H9 (cell line): ENCODE results near the gene TMCC2. TPM values are rescaled to one million over a fixed set of nuclear protein-coding genes. Genes with fewer than 3 reads are reported as not detected.
A peak's percentile ranks its signal among the peaks of the same experiment; 100 is the strongest.

Experiments used
- DNase-seq: peaks from one replicate; pipeline ENCODE4 v3.0.0-alpha.2; 2017
- H2AFZ ChIP-seq: one replicate; pipeline ENCODE4 v1.6.1; 2013; ENCODE audit warnings: mild to moderate bottlenecking, low read length, control low read depth, moderate library complexity
- H2AK5ac ChIP-seq: 2 replicates; pipeline ENCODE4 v1.6.1; 2013; ENCODE audit warnings: low read length, control low read depth, mixed read lengths; ENCODE audit not compliant: insufficient read length
- H2BK120ac ChIP-seq: one replicate; pipeline ENCODE4 v1.6.1; 2013; ENCODE audit warnings: low read depth, mild to moderate bottlenecking, low read length, control low read depth, inconsistent platforms; ENCODE audit not compliant: poor library complexity, severe bottlenecking
- H2BK12ac ChIP-seq: 2 replicates; pipeline ENCODE4 v1.6.1; 2013; ENCODE audit warnings: low read length, control low read depth, mixed read lengths, low read depth; ENCODE audit not compliant: insufficient read length
- H2BK15ac ChIP-seq: 2 replicates; pipeline ENCODE4 v1.6.1; 2013; ENCODE audit warnings: low read depth, low read length, control low read depth
- H2BK20ac ChIP-seq: one replicate; pipeline ENCODE4 v1.6.1; 2013; ENCODE audit warnings: low read depth, mild to moderate bottlenecking, low read length, control low read depth, inconsistent platforms; ENCODE audit not compliant: poor library complexity, severe bottlenecking
- H2BK5ac ChIP-seq: 2 replicates; pipeline ENCODE4 v1.6.1; 2013; ENCODE audit warnings: low read length, control low read depth, mixed read lengths; ENCODE audit not compliant: insufficient read length
- H3K14ac ChIP-seq: 2 replicates; pipeline ENCODE4 v1.6.1; 2013; ENCODE audit warnings: low read length, control low read depth; ENCODE audit not compliant: insufficient read depth
- H3K18ac ChIP-seq: 2 replicates; pipeline ENCODE4 v1.6.1; 2013; ENCODE audit warnings: low read depth, mild to moderate bottlenecking, mixed read lengths, low read length, control low read depth; ENCODE audit not compliant: insufficient read length
- H3K23ac ChIP-seq: 2 replicates; pipeline ENCODE4 v1.6.1; 2013; ENCODE audit warnings: low read length, control low read depth, mixed read lengths, low read depth; ENCODE audit not compliant: insufficient read length
- H3K23me2 ChIP-seq: 2 replicates; pipeline ENCODE4 v1.6.1; 2013; ENCODE audit warnings: low read depth, mild to moderate bottlenecking, mixed read lengths, low read length, control low read depth; ENCODE audit not compliant: insufficient read length, poor library complexity, severe bottlenecking
- H3K27ac ChIP-seq: 2 replicates; pipeline ENCODE4 v1.5.1; 2013; ENCODE audit warnings: low read length, control low read depth, mixed read lengths, low read depth; ENCODE audit not compliant: insufficient read length
- H3K27me3 ChIP-seq: 2 replicates; pipeline ENCODE4 v1.6.1; 2013; ENCODE audit warnings: low read length, control low read depth, inconsistent platforms; ENCODE audit not compliant: insufficient read depth
- H3K4ac ChIP-seq: 2 replicates; pipeline ENCODE4 v1.6.1; 2013; ENCODE audit warnings: low read depth, mild to moderate bottlenecking, control low read depth, inconsistent platforms, low read length, moderate library complexity
- H3K4me1 ChIP-seq: 2 replicates; pipeline ENCODE4 v1.6.1; 2013; ENCODE audit warnings: low read length, control low read depth, inconsistent platforms; ENCODE audit not compliant: insufficient read depth
- H3K4me2 ChIP-seq: 2 replicates; pipeline ENCODE4 v1.6.1; 2013; ENCODE audit warnings: low read length, control low read depth, mixed read lengths; ENCODE audit not compliant: insufficient read length, insufficient read depth
- H3K56ac ChIP-seq: 2 replicates; pipeline ENCODE4 v1.6.1; 2013; ENCODE audit warnings: low read depth, mild to moderate bottlenecking, mixed read lengths, low read length, control low read depth; ENCODE audit not compliant: insufficient read length
- H3K79me1 ChIP-seq: 2 replicates; pipeline ENCODE4 v1.6.1; 2013; ENCODE audit warnings: low read depth, mild to moderate bottlenecking, moderate library complexity, low read length, control low read depth, inconsistent platforms; ENCODE audit not compliant: insufficient read depth, poor library complexity, severe bottlenecking
- H3K79me2 ChIP-seq: 2 replicates; pipeline ENCODE4 v1.6.1; 2013; ENCODE audit warnings: low read length, control low read depth, inconsistent platforms; ENCODE audit not compliant: insufficient read depth
- H3K9ac ChIP-seq: 2 replicates; pipeline ENCODE4 v1.6.1; 2013; ENCODE audit warnings: low read length, control low read depth, mixed read lengths; ENCODE audit not compliant: insufficient read length; ENCODE audit errors: extremely low read depth
- H3K9me3 ChIP-seq: one replicate; pipeline ENCODE4 v1.6.1; 2013; ENCODE audit warnings: low read depth, low read length, inconsistent platforms; ENCODE audit not compliant: control insufficient read depth
- H3T11ph ChIP-seq: one replicate; pipeline ENCODE4 v1.6.1; 2013; ENCODE audit warnings: mild to moderate bottlenecking, low read length, control low read depth, inconsistent platforms
- H4K20me1 ChIP-seq: one replicate; pipeline ENCODE4 v1.6.1; 2013; ENCODE audit not compliant: control insufficient read depth, insufficient read length, insufficient read depth
- H4K5ac ChIP-seq: 2 replicates; pipeline ENCODE4 v1.6.1; 2013; ENCODE audit warnings: low read depth, mild to moderate bottlenecking, mixed read lengths, low read length, control low read depth; ENCODE audit not compliant: insufficient read length
- H4K8ac ChIP-seq: replicated peaks from 2 replicates; pipeline ENCODE4 v1.6.1; 2013; ENCODE audit warnings: low read length, control low read depth, mixed read lengths, low read depth; ENCODE audit not compliant: insufficient read length
- H4K91ac ChIP-seq: 2 replicates; pipeline ENCODE4 v1.6.1; 2013; ENCODE audit warnings: low read depth, mild to moderate bottlenecking, moderate library complexity, mixed read lengths, low read length, control low read depth; ENCODE audit not compliant: insufficient read length
- H3K27ac Mint-ChIP-seq, 3 experiments: 2 replicates in 2 of 3; 3 replicates in 1 of 3; pipeline ENCODE4 v1.8.0; 2020 to 2021; ENCODE audit warnings: mixed read lengths in 3 of 3, mild to moderate bottlenecking in 1 of 3, moderate library complexity in 1 of 3
- H3K27me3 Mint-ChIP-seq: 2 replicates; pipeline ENCODE4 v1.8.0; 2021; ENCODE audit warnings: low read depth, mild to moderate bottlenecking, moderate library complexity, mixed read lengths
- H3K36me3 Mint-ChIP-seq, 3 experiments: 2 replicates in 2 of 3; 3 replicates in 1 of 3; pipeline ENCODE4 v1.8.0; 2020 to 2021; ENCODE audit warnings: low read depth in 3 of 3, mixed read lengths in 3 of 3; ENCODE audit not compliant: insufficient read depth in 1 of 3
- H3K4me1 Mint-ChIP-seq, 2 experiments: 2 replicates each; pipeline ENCODE4 v1.8.0; 2020; ENCODE audit warnings: mixed read lengths in 2 of 2
- H3K4me3 Mint-ChIP-seq, 2 experiments: 2 replicates in 1 of 2; 3 replicates in 1 of 2; pipeline ENCODE4 v1.8.0; 2020 to 2021; ENCODE audit warnings: mild to moderate bottlenecking in 2 of 2, mixed read lengths in 2 of 2, moderate library complexity in 1 of 2
- H3K9me3 Mint-ChIP-seq, 2 experiments: 2 replicates in 1 of 2; 3 replicates in 1 of 2; pipeline ENCODE4 v1.8.0; 2020; ENCODE audit warnings: mild to moderate bottlenecking in 2 of 2, mixed read lengths in 2 of 2, moderate library complexity in 1 of 2
- WGBS: extraction: QIAGEN DNeasy Blood & Tissue Kit; methylation state at CpG from one replicate; pipeline ENCODE4 v1.1.7; 2013; ENCODE audit warnings: missing lambda C conversion rate, low lambda C conversion rate, mixed read lengths; ENCODE audit not compliant: insufficient read length; ENCODE audit errors: extremely low coverage; 5-methylcytosine and 5-hydroxymethylcytosine counted together
- total RNA-seq: library from RNA; stranded (reverse); gene quantifications from 2 replicates; pipeline ENCODE4 v1.2.1, GENCODE V29; 2021
- TF ChIP-seq, protein P1 (sequence below): fragments of 200-600 bp; sonication (generic); conservative IDR thresholded peaks from 3 replicates; pipeline ENCODE4 v1.8.0; 2021; ENCODE audit warnings: antibody characterized with exemption, mild to moderate bottlenecking

The TMCC2 gene
- total RNA-seq, 1 experiment from 2014 or later: 11.7 TPM

DNA sequence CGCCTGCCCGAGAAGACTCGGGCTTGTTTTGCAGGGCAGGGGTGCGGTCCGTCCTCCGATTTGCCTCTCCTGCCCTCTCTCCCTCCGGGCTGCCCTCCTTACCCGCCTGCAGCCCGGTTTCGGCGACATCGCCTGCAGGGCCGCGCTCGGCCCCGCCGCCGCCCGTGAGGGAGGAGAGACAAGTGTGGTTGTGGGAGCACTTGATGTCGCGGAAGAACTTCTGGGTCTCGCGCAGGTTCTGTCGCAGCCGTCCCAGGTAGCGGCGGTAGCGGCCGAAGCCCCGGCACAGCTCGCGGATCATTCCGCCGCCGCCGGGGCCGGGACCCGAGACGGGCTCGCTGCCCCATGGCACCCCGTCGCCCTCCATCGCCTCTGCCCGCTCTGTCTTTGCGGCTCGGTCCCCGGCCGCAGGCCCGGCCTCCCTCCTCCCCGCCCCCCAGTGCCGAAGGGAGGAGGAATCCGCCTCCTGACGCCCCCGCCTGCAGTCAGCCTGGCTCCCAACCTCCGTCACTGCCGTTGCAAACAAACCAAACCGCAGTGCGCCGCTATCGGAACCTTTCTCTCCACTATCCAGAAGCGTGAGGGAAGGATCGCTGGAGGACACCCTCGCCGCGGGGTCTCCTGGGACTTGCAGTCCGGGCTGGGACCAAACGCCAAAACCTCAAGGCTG lies 16.4 kb upstream of the TMCC2 start, which contains the start of gene DSTYK:
Gene DSTYK (minus strand): TSS at position 534 of the 670 bp plus-strand sequence. CDS start 167 bp downstream, at position 367.
- Histone ChIP-seq H3K4me1 (no peaks in the 10 kb centered on the region), H3K23me2 (peaks cover 13% of the 10 kb centered on the region), H3K4me2 (peak within 1 kb of the TSS; percentile 98), H3K14ac (peak within 1 kb of the TSS; percentile 85), H2BK12ac (no peak within 1 kb of the TSS), H2BK20ac (no peak within 1 kb of the TSS), H3K4ac (no peak within 1 kb of the TSS), H3K79me2 (no peaks in the 10 kb centered on the region; the same call in 1 of the 2 replicates), H4K20me1 (no peaks in the 10 kb centered on the region), H3K56ac (no peak within 1 kb of the TSS), H4K5ac (no peak within 1 kb of the TSS), H2AK5ac (no peak within 1 kb of the TSS), H3K27ac (no peak within 1 kb of the TSS), H3K18ac (peak within 1 kb of the TSS; percentile 82), H3K79me1 (no peaks in the 10 kb centered on the region), H3T11ph (no peak within 1 kb of the TSS), H3K9ac (peak within 1 kb of the TSS; percentile 67), H3K27me3 (no peaks in the 10 kb centered on the region), H4K91ac (no peak within 1 kb of the TSS), H2AFZ (peak within 1 kb of the TSS; percentile 95), H3K9me3 (no peaks in the 10 kb centered on the region), H3K23ac (no peak within 1 kb of the TSS), H2BK15ac (no peak within 1 kb of the TSS), H2BK120ac (no peak within 1 kb of the TSS), H2BK5ac (no peak within 1 kb of the TSS), H4K8ac (no peak within 1 kb of the TSS)
- Mint-ChIP-seq H3K27me3 (peaks cover 3% of the 10 kb centered on the region), H3K4me3 (peak within 1 kb of the TSS; percentile 92 to 98), H3K27ac (peak within 1 kb of the TSS; percentile 97 to 98 (median 97)), H3K9me3 (no peaks in the 10 kb centered on the region; a peak in 1 of 5 replicates), H3K4me1 (peaks cover 19 to 26% of the 10 kb centered on the region in 2 experiments), H3K36me3 (no peaks in the 10 kb centered on the region)
- WGBS: no CpG with 5 or more reads among the region's 67 CpGs
- TF ChIP-seq, protein P1, sequence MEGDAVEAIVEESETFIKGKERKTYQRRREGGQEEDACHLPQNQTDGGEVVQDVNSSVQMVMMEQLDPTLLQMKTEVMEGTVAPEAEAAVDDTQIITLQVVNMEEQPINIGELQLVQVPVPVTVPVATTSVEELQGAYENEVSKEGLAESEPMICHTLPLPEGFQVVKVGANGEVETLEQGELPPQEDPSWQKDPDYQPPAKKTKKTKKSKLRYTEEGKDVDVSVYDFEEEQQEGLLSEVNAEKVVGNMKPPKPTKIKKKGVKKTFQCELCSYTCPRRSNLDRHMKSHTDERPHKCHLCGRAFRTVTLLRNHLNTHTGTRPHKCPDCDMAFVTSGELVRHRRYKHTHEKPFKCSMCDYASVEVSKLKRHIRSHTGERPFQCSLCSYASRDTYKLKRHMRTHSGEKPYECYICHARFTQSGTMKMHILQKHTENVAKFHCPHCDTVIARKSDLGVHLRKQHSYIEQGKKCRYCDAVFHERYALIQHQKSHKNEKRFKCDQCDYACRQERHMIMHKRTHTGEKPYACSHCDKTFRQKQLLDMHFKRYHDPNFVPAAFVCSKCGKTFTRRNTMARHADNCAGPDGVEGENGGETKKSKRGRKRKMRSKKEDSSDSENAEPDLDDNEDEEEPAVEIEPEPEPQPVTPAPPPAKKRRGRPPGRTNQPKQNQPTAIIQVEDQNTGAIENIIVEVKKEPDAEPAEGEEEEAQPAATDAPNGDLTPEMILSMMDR: no peak
- peak; percentile 97 for DNase-seq
